ENCODE results near the gene JAKMIP1. TPM values are rescaled to one million over a fixed set of nuclear protein-coding genes. Genes with fewer than 3 reads are reported as not detected.

JAKMIP1 gene
- total and polyA plus RNA-seq, 4 donors, result 0.08 to 0.46 (median 0.22) TPM

- no peak overlapping the region for H3K4me3 ChIP-seq
- WGBS, 2 donors, result 55 to 63% methylated on average over 58 to 60 of the region's 60 CpGs
- H3K27ac ChIP-seq (ENCODE audit: low read depth in 1 of 2, low read length in 1 of 2), result no peak overlapping the region
- no peak overlapping the region for H3K9ac ChIP-seq (ENCODE audit: insufficient read depth in 1 of 2, low read length in 2 of 2)
- peak in 1 of 3 donors; percentile 13 for DNase-seq
- H3K27me3 ChIP-seq (ENCODE audit: control insufficient read depth in 3 of 3, insufficient read depth in 3 of 3, low read length in 2 of 3), result peaks cover 0 to 10% (median 9%) of the 10 kb centered on the region in 3 donors
- no peaks in the 10 kb centered on the region for H3K36me3 ChIP-seq (ENCODE audit: control insufficient read depth in 4 of 4, insufficient read depth in 4 of 4, low read length in 4 of 4)
- no peak for TF ChIP-seq CTCF (IDR thresholded peaks at IDR 0.05; ENCODE audit: control extremely low read depth, extremely low read depth)
- peaks cover 0 to 8% (median 1%) of the 10 kb centered on the region in 4 donors for H3K9me3 ChIP-seq (ENCODE audit: control insufficient read depth in 4 of 4, insufficient read depth in 3 of 4, low read length in 3 of 4)
- H3K4me1 ChIP-seq (ENCODE audit: control insufficient read depth in 5 of 5, insufficient read depth in 5 of 5, low read length in 5 of 5), result no peaks in the 10 kb centered on the region
- ATAC-seq (ENCODE audit: insufficient read depth, low FRiP score), result no peak
These were observed 94.9 kb downstream of the JAKMIP1 start for GRCh38 chr4:6105311-6105911.

DNA sequence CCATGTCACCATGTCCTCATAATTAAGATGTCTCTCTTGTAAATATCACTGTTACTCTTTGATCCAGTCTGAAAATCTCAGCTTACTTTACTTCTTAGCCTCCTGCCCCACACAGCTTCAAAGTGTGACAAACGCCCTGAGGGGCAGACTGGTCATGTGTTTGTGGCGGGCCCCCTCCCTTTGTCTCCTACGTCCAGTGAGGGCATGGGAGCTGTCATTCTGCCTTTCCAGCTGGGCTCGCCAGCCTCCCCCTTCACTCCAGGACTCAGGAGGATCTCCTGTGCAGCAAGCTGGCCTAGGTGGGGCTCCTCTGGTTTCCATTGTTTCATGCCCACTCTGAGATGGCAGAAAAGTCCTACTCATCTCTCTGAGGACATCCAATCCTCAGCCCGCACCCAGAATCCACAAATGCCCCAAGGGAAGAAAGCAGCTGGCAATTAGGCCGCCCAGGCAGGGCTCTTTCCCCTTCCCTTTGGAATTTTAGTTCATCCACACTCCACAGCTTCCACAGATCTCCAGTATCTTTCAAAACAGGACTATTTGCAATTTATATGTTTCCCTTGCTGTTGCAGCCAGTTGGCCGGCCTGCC is 95.7 kb downstream of the JAKMIP1 start:
- H3K9ac ChIP-seq (ENCODE audit: insufficient read depth in 1 of 2, low read length in 2 of 2), result no peak overlapping the region
- no peak for TF ChIP-seq CTCF (IDR thresholded peaks at IDR 0.05; ENCODE audit: control extremely low read depth, extremely low read depth)
- no peaks in the 10 kb centered on the region for H3K4me1 ChIP-seq (ENCODE audit: control insufficient read depth in 5 of 5, insufficient read depth in 5 of 5, low read length in 5 of 5)
- no peaks in the 10 kb centered on the region for H3K36me3 ChIP-seq (ENCODE audit: control insufficient read depth in 4 of 4, insufficient read depth in 4 of 4, low read length in 4 of 4)
- DNase-seq, result no peak
- ATAC-seq (ENCODE audit: insufficient read depth, low FRiP score), result no peak
- H3K4me3 ChIP-seq, result no peak overlapping the region
- H3K9me3 ChIP-seq (ENCODE audit: control insufficient read depth in 4 of 4, insufficient read depth in 3 of 4, low read length in 3 of 4), result peaks cover 0 to 8% (median 1%) of the 10 kb centered on the region in 4 donors
- 59 to 65% methylated on average over 7 of the region's 7 CpGs for WGBS, 2 donors
- H3K27ac ChIP-seq (ENCODE audit: low read depth in 1 of 2, low read length in 1 of 2), result no peak overlapping the region
- peaks cover 0 to 10% (median 9%) of the 10 kb centered on the region in 3 donors for H3K27me3 ChIP-seq (ENCODE audit: control insufficient read depth in 3 of 3, insufficient read depth in 3 of 3, low read length in 2 of 3)

DNA sequence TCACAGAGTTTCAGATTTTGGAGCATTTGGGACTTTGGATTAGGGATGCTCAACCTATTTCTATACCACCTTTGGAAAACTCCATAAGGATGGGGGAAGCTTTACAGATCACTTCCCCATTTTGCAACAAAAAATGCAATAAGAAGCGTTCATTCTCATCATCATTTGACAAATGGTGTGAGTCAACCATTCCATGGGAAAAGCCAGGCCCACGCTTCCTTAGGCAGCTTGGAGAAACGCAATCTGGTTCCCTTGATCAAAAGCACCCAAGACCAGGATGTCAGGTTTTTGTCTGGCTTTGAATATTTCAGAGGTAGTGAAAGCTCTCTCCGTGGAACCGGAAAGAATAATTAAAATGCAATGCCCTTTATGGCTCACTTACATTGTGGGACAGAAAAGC is 102.8 kb downstream of the JAKMIP1 start:
- no peaks in the 10 kb centered on the region for H3K36me3 ChIP-seq (ENCODE audit: control insufficient read depth in 4 of 4, insufficient read depth in 4 of 4, low read length in 4 of 4)
- H3K9me3 ChIP-seq (ENCODE audit: control insufficient read depth in 4 of 4, insufficient read depth in 3 of 4, low read length in 3 of 4), result peaks cover 0 to 4% (median 1%) of the 10 kb centered on the region in 4 donors
- no peak overlapping the region for H3K4me3 ChIP-seq
- H3K27ac ChIP-seq (ENCODE audit: low read depth in 1 of 2, low read length in 1 of 2), result no peak overlapping the region
- H3K27me3 ChIP-seq (ENCODE audit: control insufficient read depth in 3 of 3, insufficient read depth in 3 of 3, low read length in 2 of 3), result no peaks in the 10 kb centered on the region
- ATAC-seq (ENCODE audit: insufficient read depth, low FRiP score) (no peak), DNase-seq (no peak)
- no peak overlapping the region for H3K9ac ChIP-seq (ENCODE audit: insufficient read depth in 1 of 2, low read length in 2 of 2)
- TF ChIP-seq CTCF (IDR thresholded peaks at IDR 0.05; ENCODE audit: control extremely low read depth, extremely low read depth), result no peak
- 88 to 91% methylated on average over 5 of the region's 5 CpGs for WGBS, 2 donors
- no peaks in the 10 kb centered on the region for H3K4me1 ChIP-seq (ENCODE audit: control insufficient read depth in 5 of 5, insufficient read depth in 5 of 5, low read length in 5 of 5)
